Activated CD4-positive, alpha-beta T cell treated with anti-CD3 and anti-CD28 coated beads for 36 hours (primary cell): Measurements from ENCODE around the gene MUCL1. TPM values are rescaled to one million over a fixed set of nuclear protein-coding genes. Genes with fewer than 3 reads are reported as not detected.
A peak's percentile ranks its signal among the peaks of the same experiment; 100 is the strongest.
"Not testable (repeated sequence)": the region's sequence is repeated elsewhere in the genome, so short reads cannot be mapped to it uniquely, and the experiment has no call there.

Source experiments
- ATAC-seq: fragments of 200-7000 bp; cut with Tn5 transposase; one replicate; pipeline ENCODE4 v1.10.0; 2021; ENCODE audit warnings: mild to moderate bottlenecking, moderate library complexity
- CTCF ChIA-PET: fragments of 350-600 bp; sonication (Branson Sonifier 250); formaldehyde crosslinking; loops from one replicate; lab custom pipeline; 2021; ENCODE audit warnings: antibody characterized with exemption; lab: Charles Lee
- POLR2A ChIA-PET: fragments of 350-600 bp; sonication (Branson Sonifier 250); formaldehyde crosslinking; loops from one replicate; lab custom pipeline; 2021; ENCODE audit warnings: antibody characterized with exemption, inconsistent platforms; lab: Charles Lee
- DNase-seq: peaks from one replicate; pipeline ENCODE4 v3.0.0-alpha.2; 2020
- H3K27ac Mint-ChIP-seq: one replicate; pipeline ENCODE4 v1.8.0; 2021; ENCODE audit warnings: mixed read lengths
- H3K27me3 Mint-ChIP-seq: one replicate; pipeline ENCODE4 v1.8.0; 2021; ENCODE audit warnings: mixed read lengths
- H3K36me3 Mint-ChIP-seq: one replicate; pipeline ENCODE4 v1.8.0; 2021; ENCODE audit warnings: low read depth, mixed read lengths
- H3K4me1 Mint-ChIP-seq: one replicate; pipeline ENCODE4 v1.8.0; 2021; ENCODE audit warnings: mixed read lengths
- H3K4me3 Mint-ChIP-seq: one replicate; pipeline ENCODE4 v1.8.0; 2021; ENCODE audit warnings: mild to moderate bottlenecking, moderate library complexity, mixed read lengths
- H3K9me3 Mint-ChIP-seq: one replicate; pipeline ENCODE4 v1.8.0; 2021; ENCODE audit warnings: low read depth, mixed read lengths
- intact Hi-C, 2 experiments: fragments of 100-400 bp; cut with DNase I in 1 of 2; cut with micrococcal nuclease in 1 of 2; formaldehyde crosslinking; loops; one replicate each; pipeline versions ENCODE4 v1.14.2 to v1.15.1; 2022 to 2024; cut with DNase I, micrococcal nuclease
- total RNA-seq, 2 experiments: library from RNA; stranded (reverse); gene quantifications; one replicate each; pipeline ENCODE4 v1.2.3, GENCODE V29; 2021

MUCL1 gene
- total RNA-seq, 2 experiments from 2014 or later = not detected

GRCh38 chr12:54863948-54864618, 9.8 kb downstream of the MUCL1 start:
- intact Hi-C loops = loop anchor here in 1 of 2 experiments (2.0 to 10.0 kb wide), 2 partner anchors 71 to 761 kb away; no protein-coding TSS in a partner anchor
- ChIA-PET POLR2A (interaction anchor here (0.7 kb wide), 1 partner anchor 93 kb away, joined by 3 read pairs; no protein-coding TSS in a partner anchor), CTCF (interaction anchor here (0.7 to 1.8 kb wide), 5 partner anchors 10 to 104 kb away, joined by 3 to 4 read pairs (median 3); no protein-coding TSS in a partner anchor)
- Mint-ChIP-seq H3K27ac (no peak overlapping the region), H3K36me3 (no peaks in the 10 kb centered on the region), H3K4me3 (no peak overlapping the region), H3K27me3 (peaks cover 26% of the 10 kb centered on the region), H3K4me1 (peaks cover 29% of the 10 kb centered on the region), H3K9me3 (no peaks in the 10 kb centered on the region)
- DNase-seq = no peak
- ATAC-seq = peak; percentile 18

DNA sequence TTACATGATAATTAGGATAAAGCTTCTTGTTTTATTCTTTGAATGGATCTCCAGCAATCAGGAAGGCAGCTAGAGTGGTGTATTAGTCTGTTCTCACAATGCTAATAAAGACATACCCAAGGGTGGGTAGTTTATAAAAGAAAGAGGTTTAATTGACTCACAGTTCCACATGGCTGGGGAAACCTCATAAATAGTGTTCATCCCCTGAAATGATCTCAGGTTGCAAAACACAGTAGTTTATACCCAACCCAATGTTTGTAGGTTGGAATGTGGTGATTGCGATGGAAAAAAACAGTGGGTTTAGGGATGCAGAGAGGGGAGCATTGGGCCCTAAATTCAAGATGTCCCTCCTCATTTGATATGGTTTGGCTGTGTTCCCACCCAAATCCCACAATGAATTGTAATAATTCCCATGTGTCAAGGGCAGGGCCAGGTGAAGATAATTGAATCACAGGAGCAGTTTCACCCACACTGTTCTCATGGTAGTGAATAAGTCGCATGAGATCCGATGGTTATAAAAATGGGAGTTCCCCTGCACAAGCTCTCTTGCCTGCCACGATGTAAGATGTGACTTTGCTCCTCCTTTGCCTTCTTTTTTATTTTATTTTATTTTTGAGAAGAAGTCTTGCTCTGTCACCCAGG, 11.5 kb downstream of the MUCL1 start:
- Mint-ChIP-seq H3K27ac (no peak overlapping the region), H3K9me3 (no peaks in the 10 kb centered on the region), H3K27me3 (peaks cover 25% of the 10 kb centered on the region), H3K36me3 (no peaks in the 10 kb centered on the region), H3K4me3 (no peak overlapping the region), H3K4me1 (peaks cover 29% of the 10 kb centered on the region)
- ATAC-seq = peak; percentile 80
- DNase-seq = peak; percentile 10
- intact Hi-C loops = loop anchor here in 1 of 2 experiments (2.0 to 10.0 kb wide), 2 partner anchors 69 to 759 kb away; no protein-coding TSS in a partner anchor
- POLR2A ChIA-PET = no interaction called here
- CTCF ChIA-PET = interaction anchor here (0.6 to 1.9 kb wide), 4 partner anchors 12 to 93 kb away, joined by 3 to 6 read pairs (median 4); partner anchors contain the start of gene MUCL1

DNA sequence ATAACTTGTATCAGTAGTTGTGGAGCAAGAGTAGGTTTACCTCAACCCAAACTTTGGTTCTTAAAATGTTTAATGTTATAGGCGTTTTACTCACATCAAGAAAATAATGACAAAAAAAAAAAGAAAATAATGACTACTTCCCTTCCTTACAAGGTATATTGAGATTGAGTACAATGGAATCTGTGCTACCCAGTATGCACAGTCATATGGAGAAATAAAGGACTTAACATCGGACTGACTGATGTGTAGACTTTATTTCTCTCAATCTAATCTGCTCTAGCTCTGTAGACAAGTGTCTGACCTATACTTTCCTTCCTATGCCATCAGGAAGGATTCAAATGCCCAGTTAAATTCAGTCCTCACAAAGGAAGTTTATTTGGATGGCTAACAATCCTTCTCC, 14.4 kb downstream of the MUCL1 start:
- Mint-ChIP-seq H3K27ac (no peak overlapping the region), H3K9me3 (no peaks in the 10 kb centered on the region), H3K4me1 (peaks cover 24% of the 10 kb centered on the region), H3K27me3 (peaks cover 17% of the 10 kb centered on the region), H3K36me3 (no peaks in the 10 kb centered on the region), H3K4me3 (no peak overlapping the region)
- ATAC-seq (no peak), DNase-seq (no peak)
- POLR2A ChIA-PET = no interaction called here
- CTCF ChIA-PET = no interaction called here
- intact Hi-C loops = loop anchor here in 1 of 2 experiments (10.0 kb wide), 1 partner anchor 756 kb away; no protein-coding TSS in a partner anchor

DNA sequence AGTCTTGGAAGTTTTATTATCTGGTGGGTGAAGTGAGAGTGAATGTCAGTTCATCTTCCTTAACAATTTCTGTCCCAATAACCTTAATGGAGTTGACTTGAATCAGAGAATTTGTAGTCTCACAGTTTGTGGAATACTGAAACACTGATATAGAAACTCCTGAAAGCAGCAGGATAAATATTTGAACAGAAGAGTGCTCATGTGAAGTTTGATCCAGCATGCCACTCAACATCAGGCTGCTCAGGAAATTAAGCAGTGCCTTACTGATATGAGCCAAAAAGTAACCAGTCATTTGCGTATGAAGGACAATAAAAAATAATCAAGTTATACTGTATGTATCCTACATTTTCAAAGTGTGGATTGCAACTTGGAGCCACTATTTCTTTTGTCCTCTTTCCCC, 15.7 kb downstream of the MUCL1 start:
- Mint-ChIP-seq H3K27me3 (peaks cover 17% of the 10 kb centered on the region), H3K4me3 (no peak overlapping the region), H3K27ac (no peak overlapping the region), H3K9me3 (no peaks in the 10 kb centered on the region), H3K4me1 (peaks cover 11% of the 10 kb centered on the region), H3K36me3 (no peaks in the 10 kb centered on the region)
- no peak for ATAC-seq
- ChIA-PET POLR2A (no interaction called here), CTCF (interaction anchor here (0.6 to 1.0 kb wide), 2 partner anchors 150 to 205 kb away, joined by 3 read pairs; partner anchors contain the start of gene NEUROD4)
- intact Hi-C loops = no loop called here
- no peak for DNase-seq

DNA sequence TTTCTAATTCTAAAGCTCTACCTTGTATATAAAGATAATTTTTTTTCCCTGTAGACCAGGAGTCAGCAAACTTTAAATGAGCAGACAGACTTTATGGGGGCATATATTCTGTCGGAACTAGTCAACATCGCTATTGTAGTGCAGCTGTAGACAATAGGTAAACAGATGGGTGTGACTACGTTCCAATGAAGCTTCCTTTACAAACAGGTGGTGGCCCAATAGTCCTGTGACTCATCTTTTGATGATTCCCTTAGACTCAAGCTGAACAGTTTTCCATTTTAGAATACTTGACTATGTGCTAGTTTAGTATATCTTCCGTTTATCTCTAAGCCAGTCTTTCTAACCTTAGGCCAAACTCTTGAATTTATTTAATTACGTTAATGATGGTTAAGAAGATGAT, 16.3 kb downstream of the MUCL1 start:
- intact Hi-C loops = no loop called here
- ATAC-seq = no peak
- no peak overlapping the region for H3K27ac Mint-ChIP-seq
- no peak overlapping the region for H3K4me3 Mint-ChIP-seq
- CTCF ChIA-PET = no interaction called here
- H3K9me3 Mint-ChIP-seq = no peaks in the 10 kb centered on the region
- no peaks in the 10 kb centered on the region for H3K36me3 Mint-ChIP-seq
- peaks cover 17% of the 10 kb centered on the region for H3K27me3 Mint-ChIP-seq
- H3K4me1 Mint-ChIP-seq = peaks cover 7% of the 10 kb centered on the region
- POLR2A ChIA-PET = no interaction called here
- DNase-seq = no peak

DNA sequence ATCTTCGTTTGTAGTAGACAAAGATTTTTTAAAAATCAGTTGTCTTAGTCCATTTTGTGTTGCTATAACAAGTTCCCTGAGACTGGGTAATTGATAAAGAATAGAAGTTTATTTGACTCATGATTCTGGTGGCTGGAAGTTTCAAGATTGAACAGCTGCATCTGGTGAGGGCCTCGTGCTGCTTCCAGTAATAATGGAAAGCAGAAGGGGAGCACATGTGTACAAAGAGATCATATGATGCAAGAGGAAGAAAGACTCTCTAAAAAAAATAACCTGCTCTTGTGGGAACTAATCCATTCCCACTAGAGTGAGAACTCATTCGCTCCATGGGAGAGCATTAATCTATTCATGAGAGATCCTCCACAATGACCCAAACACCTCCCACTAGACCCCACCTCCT, 24.8 kb downstream of the MUCL1 start:
- Mint-ChIP-seq H3K27ac (peak overlapping the region; percentile 88), H3K27me3 (peaks cover 18% of the 10 kb centered on the region), H3K4me3 (no peak overlapping the region), H3K36me3 (no peaks in the 10 kb centered on the region), H3K9me3 (peaks cover 4% of the 10 kb centered on the region), H3K4me1 (peaks cover 11% of the 10 kb centered on the region)
- DNase-seq = peak; percentile 40
- CTCF ChIA-PET = interaction anchor here (0.6 kb wide), 1 partner anchor 735 kb away, joined by 5 read pairs; no protein-coding TSS in a partner anchor
- intact Hi-C loops = loop anchor here in 1 of 2 experiments (2.0 kb wide), 1 partner anchor 56 kb away; no protein-coding TSS in a partner anchor
- peak; percentile 55 for ATAC-seq
- POLR2A ChIA-PET = no interaction called here

- DNase-seq (no peak), ATAC-seq (peak; percentile 61)
- CTCF ChIA-PET = no interaction called here
- peak overlapping the region; percentile 88 for H3K27ac Mint-ChIP-seq
- H3K4me3 Mint-ChIP-seq = no peak overlapping the region
- peaks cover 18% of the 10 kb centered on the region for H3K27me3 Mint-ChIP-seq
- no peaks in the 10 kb centered on the region for H3K36me3 Mint-ChIP-seq
- peaks cover 4% of the 10 kb centered on the region for H3K9me3 Mint-ChIP-seq
- peaks cover 11% of the 10 kb centered on the region for H3K4me1 Mint-ChIP-seq
- POLR2A ChIA-PET = no interaction called here
- intact Hi-C loops = loop anchor here in 1 of 2 experiments (2.0 kb wide), 1 partner anchor 55 kb away; no protein-coding TSS in a partner anchor
These were observed 25.3 kb downstream of the MUCL1 start for GRCh38 chr12:54879579-54879978.

DNA sequence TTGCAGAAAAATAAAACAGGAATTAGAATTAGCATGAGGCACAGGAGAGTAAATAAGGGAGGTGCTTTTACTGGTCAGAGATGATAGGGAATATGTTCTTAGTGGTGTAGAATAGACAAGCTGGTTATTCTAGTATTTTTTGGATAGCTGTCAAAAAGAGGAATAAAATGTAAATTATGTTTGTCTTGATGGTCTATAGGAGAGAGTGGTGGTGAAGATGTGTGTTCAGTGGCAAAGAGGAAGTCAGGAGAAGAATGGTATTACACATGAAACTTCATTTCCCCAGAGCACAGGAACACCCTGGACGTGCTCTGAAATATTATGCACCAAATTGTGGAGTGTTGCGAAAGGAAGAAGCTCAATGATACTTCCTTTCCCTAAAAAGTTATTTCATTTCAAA, 27.8 kb downstream of the MUCL1 start:
- Mint-ChIP-seq H3K27ac (no peak overlapping the region), H3K4me1 (peaks cover 11% of the 10 kb centered on the region), H3K36me3 (no peaks in the 10 kb centered on the region), H3K9me3 (peaks cover 4% of the 10 kb centered on the region), H3K4me3 (no peak overlapping the region), H3K27me3 (peaks cover 16% of the 10 kb centered on the region)
- DNase-seq (no peak), ATAC-seq (no peak)
- POLR2A ChIA-PET = no interaction called here
- CTCF ChIA-PET = interaction anchor here (0.7 to 1.4 kb wide), 7 partner anchors 11 to 765 kb away, joined by 3 to 4 read pairs (median 3); no protein-coding TSS in a partner anchor
- intact Hi-C loops = no loop called here

GRCh38 chr12:54882597-54882996, 28.3 kb downstream of the MUCL1 start:
- ATAC-seq, intact Hi-C loops, H3K36me3 Mint-ChIP-seq, H3K9me3 Mint-ChIP-seq, H3K4me3 Mint-ChIP-seq, H3K27ac Mint-ChIP-seq, POLR2A ChIA-PET, DNase-seq: not testable (repeated sequence)
- Mint-ChIP-seq H3K27me3 (peaks cover 14% of the 10 kb centered on the region), H3K4me1 (peaks cover 11% of the 10 kb centered on the region)
- CTCF ChIA-PET = interaction anchor here (0.6 to 1.4 kb wide), 9 partner anchors 11 to 764 kb away, joined by 3 to 4 read pairs (median 3); no protein-coding TSS in a partner anchor

- intact Hi-C loops, H3K36me3 Mint-ChIP-seq, H3K4me3 Mint-ChIP-seq, POLR2A ChIA-PET, ATAC-seq, H3K27me3 Mint-ChIP-seq, H3K27ac Mint-ChIP-seq, H3K9me3 Mint-ChIP-seq, H3K4me1 Mint-ChIP-seq: not testable (repeated sequence)
- DNase-seq = peak; percentile 11
- CTCF ChIA-PET = interaction anchor here (0.7 kb wide), 1 partner anchor 65 kb away, joined by 3 read pairs; no protein-coding TSS in a partner anchor
These were observed 34.1 kb downstream of the MUCL1 start for GRCh38 chr12:54888428-54888827.

DNA sequence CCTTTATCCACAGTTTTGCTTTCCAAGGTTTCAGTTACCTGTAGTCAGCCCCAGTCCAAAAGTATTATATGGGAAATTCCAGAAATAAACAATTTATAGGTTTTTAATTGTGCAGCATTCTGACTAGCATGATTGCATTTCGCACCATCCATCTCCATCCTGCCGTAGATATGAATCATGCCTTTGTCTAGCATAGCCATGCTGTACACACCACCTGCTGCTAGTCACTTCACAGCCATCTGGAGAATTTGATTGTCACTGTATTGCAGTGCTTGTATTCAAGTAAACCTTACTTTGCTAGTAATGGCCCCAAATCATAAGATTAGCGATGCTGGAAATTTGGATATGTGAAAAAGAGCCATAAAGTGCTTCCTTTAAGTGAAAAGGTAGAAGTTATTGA, 36.0 kb downstream of the MUCL1 start:
- Mint-ChIP-seq H3K27me3 (peaks cover 7% of the 10 kb centered on the region), H3K27ac (no peak overlapping the region), H3K4me3 (no peak overlapping the region), H3K4me1 (peaks cover 3% of the 10 kb centered on the region), H3K36me3 (no peaks in the 10 kb centered on the region), H3K9me3 (no peaks in the 10 kb centered on the region)
- DNase-seq (no peak), ATAC-seq (no peak)
- ChIA-PET POLR2A (no interaction called here), CTCF (interaction anchor here (1.0 to 1.6 kb wide), 2 partner anchors 16 to 35 kb away, joined by 3 read pairs; no protein-coding TSS in a partner anchor)
- intact Hi-C loops = no loop called here
